Suppressor macrophage treated with lipopolysaccharide for 4 hours (primary cell): Measurements from ENCODE around the gene HSD17B2.
"Not testable (repeated sequence)": the region's sequence is repeated elsewhere in the genome, so short reads cannot be mapped to it uniquely, and the experiment has no call there.

Experiments
- DNase-seq: peaks from one replicate; pipeline ENCODE4 v3.0.0-alpha.2; 2020

HSD17B2 gene, protein sequence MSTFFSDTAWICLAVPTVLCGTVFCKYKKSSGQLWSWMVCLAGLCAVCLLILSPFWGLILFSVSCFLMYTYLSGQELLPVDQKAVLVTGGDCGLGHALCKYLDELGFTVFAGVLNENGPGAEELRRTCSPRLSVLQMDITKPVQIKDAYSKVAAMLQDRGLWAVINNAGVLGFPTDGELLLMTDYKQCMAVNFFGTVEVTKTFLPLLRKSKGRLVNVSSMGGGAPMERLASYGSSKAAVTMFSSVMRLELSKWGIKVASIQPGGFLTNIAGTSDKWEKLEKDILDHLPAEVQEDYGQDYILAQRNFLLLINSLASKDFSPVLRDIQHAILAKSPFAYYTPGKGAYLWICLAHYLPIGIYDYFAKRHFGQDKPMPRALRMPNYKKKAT

DNA sequence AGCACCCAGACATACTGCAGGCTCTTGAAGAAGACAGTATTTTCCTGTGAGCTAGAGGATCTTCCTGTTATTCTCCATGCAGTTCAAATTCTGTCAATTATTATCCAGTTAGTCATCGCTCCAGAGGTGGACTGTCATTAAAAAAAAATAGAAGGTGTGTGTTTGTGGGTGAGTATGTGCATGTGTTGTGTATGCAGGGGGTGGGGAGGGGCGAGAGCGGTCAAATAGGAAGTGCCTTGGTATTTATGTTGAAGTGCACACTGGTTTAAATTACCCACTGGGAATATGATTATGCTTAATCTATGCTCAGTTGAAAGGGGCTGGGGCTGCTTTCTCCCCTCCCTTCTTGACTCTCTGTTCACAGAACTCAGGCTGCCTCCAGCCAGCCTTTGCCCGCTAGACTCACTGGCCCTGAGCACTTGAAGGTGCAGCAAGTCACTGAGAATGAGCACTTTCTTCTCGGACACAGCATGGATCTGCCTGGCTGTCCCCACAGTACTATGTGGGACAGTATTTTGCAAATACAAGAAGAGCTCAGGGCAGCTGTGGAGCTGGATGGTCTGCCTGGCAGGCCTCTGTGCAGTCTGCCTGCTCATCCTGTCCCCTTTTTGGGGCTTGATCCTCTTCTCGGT, at the start of gene HSD17B2:
HSD17B2 (plus strand) TSS at position 273 of the 632 bp plus-strand sequence; CDS start at position 445, 172 bp downstream.
- DNase-seq, result no peak

GRCh38 chr16:81987121-81987520, 47.9 kb upstream of the HSD17B2 start:
- no peak for DNase-seq

- no peak for DNase-seq
Observed at GRCh38 chr16:81987706-81988105, 47.3 kb upstream of the HSD17B2 start.

GRCh38 chr16:81992859-81993258, 42.2 kb upstream of the HSD17B2 start:
- no peak for DNase-seq

GRCh38 chr16:81994485-81994884, 40.6 kb upstream of the HSD17B2 start:
- DNase-seq, result no peak

DNA sequence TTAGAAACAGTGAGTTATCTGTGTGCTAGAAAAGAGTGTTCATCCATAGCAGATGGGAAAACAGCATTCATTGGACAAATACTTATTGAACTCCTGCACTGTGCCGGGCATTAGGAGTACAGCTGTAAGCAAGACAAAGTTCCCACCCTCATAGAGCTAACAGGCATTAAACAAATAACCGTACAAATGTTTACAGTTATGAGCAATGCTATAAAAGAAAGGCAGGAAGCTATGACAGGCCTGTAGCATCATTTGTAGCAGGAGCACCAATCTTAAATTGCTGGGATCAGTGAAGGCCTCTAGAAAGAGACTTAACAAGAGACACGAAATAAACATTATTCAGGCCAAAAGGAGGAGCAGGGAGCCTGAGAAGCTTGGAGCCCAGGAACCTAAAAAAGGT, 39.4 kb upstream of the HSD17B2 start:
- no peak for DNase-seq

DNA sequence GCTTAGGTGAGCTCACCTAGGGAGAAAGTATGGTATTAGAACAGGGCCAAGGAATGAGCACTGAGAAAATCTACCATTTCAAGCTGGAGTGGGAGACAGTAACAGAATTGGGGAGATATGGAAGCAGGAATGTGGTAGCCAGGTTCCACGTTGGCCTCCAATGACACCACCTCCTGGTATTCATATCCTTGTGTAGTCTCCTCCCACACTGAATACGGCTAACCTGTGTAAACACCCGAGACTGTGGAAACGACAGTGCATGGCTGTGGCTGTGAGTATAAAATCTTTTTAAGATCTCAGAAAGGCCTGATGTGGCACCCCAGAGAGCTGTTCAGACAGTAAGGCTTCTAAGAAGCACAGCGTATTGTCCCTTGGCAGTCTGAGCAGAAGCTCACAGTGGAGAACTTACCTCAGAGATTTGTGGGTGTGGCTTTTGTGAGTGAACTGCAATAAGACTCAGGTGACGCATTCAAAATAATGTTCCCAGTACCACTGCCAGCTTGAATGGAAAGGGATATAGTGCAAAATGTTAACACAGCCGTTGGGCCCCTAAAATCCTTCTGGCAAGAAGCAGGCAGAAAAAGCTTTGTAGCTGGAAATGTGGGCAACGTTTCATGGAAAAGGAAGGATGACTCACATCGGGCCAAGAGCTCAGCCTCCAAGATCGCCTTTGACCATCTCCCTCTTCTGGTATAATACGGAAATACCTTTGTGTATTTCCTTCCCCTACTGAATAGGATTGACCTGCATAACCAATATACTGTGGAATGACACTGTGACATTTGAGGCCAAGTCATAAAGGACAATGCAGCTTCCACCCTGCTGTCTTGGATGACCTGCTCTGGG, 38.2 kb upstream of the HSD17B2 start:
- peak; percentile 7 for DNase-seq

DNA sequence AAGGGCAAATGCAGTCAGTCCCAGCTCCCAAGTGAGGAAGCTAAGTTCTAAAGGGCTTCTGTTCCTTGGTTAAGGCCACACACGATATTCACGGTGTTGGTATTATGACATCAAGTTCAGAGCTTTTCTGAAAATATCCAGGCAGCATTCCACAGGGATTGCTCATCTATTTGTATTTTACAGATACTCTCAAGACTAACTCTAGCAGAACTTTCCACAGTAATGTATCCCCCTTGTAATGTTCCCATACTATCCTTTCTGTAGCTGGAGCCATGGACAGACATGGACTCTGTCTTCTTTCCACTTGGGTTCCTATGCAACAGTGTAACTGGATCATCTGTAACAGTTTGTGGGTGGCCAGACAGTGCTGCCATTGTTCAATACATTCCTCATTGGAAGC, 37.3 kb upstream of the HSD17B2 start:
- DNase-seq, result no peak

GRCh38 chr16:82002831-82003230, 32.2 kb upstream of the HSD17B2 start:
- no peak for DNase-seq

GRCh38 chr16:82004601-82005000, 30.5 kb upstream of the HSD17B2 start:
- no peak for DNase-seq

DNA sequence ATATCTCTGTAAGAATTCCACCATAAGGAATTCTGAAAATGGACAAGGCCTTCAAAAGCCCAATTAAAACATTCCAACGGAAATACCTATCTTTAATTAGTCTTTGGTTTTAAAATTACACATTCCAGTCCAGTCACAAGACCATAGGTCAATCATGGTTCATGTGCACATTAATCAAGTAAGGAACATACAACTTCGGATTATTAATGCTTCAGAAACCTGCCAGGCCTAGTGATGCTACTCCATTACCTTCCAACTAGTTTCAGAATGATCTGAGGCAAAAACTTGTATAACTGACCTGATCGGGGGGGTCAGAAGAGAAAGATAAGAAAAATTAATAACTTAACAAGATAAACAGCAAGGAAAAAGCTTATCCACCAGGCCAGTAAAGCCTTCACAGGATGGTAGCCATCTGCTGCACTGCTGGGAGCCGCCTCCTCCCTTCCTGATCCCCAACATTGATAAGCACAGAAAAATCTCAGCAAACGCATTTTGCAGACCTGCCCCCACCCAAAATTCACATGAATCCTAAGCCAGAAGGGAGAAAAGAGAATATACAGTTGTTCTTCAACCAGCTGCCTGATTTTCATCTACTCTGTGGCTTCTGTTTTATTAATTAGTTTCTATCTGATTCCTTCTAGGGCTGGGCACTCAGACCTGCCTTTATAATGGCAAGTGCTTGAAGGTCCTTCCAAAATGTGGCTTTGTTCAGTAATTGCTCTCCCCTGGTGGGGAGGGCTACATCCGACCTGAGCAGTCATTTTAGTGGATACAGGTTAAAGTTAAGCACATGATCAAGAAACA, 29.8 kb upstream of the HSD17B2 start:
- no peak for DNase-seq

DNA sequence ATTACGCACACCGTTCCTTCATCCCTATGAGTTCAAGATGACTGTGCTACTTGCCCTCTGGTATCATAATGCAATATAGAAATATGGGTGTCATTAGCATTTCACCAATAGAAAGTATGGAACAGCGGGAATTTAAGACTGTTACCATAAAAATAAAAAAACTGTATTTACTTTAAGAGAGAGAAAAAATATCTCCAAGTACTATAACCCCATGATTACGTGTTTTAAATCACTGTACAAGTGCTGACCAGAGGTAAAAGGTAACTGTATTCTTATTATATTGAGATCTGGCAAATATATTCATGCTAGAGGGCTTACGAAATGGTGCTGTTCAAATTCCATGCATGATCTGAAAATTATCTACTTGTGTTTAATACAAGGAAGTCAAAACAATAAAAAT, 29.0 kb upstream of the HSD17B2 start:
- no peak for DNase-seq

DNA sequence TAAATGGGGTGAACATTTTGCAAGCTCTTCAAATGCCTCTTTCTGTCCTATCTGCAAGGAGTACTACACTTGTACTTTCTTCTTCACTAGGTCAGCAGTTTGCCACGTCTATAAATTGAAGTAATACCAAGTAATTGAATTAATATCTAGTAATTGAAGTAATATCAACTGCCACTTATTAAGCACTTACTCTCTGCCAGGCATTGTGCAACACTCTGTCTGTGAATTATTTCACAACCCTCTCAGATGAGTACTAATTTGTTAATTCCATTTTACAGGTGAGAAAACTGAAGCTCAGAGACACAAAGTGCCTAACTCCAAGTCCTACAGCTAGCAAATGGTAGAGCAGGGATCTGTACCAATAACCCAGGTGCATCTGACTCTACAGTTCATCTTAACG, 27.9 kb upstream of the HSD17B2 start:
- no peak for DNase-seq

DNA sequence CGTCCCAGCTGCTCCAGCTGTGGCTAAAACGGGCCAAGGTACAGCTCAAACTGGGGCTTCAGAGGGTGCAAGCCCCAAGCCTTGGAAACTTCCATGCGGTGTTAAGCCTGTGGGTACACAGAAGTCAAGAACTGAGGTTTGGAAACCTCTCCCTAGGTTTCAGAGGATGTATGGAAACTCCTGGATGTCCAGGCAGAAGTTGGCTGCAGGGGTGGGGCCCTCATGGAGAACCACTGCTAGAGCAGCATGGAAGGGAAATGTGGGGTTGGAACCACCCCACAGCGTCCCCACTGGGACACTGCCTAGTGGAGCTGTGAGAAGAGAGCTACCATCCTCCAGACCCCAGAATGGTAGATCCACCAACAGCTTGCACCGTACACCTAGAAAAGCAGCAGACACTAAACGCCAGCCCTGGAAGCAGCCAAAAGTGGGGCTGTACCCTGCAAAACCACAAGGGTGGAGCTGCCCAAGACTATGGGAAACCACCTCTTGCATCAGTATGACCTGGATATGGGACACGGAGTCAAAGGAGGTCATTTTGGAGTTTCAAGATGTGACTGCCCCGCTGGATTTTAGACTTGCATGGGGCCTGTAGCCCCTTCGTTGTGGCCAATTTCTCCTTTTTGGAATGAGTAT, 26.0 kb upstream of the HSD17B2 start:
- DNase-seq, result no peak

- not testable (repeated sequence) for DNase-seq
Observed at GRCh38 chr16:82009789-82010188, 25.3 kb upstream of the HSD17B2 start.

- DNase-seq, result no peak
Observed at GRCh38 chr16:82010649-82011048, 24.4 kb upstream of the HSD17B2 start.

- no peak for DNase-seq
Observed at GRCh38 chr16:82011199-82011641, 23.8 kb upstream of the HSD17B2 start, which contains the start of gene SDR42E1. Gene SDR42E1 (minus strand): TSS chr16:82011470. CDS start chr16:82000858, 10,612 bp downstream.

- peak; percentile 6 for DNase-seq
Observed at GRCh38 chr16:82013139-82013538, 21.9 kb upstream of the HSD17B2 start.

- DNase-seq, result peak; percentile 38
Observed at GRCh38 chr16:82016263-82016662, 18.8 kb upstream of the HSD17B2 start.

DNA sequence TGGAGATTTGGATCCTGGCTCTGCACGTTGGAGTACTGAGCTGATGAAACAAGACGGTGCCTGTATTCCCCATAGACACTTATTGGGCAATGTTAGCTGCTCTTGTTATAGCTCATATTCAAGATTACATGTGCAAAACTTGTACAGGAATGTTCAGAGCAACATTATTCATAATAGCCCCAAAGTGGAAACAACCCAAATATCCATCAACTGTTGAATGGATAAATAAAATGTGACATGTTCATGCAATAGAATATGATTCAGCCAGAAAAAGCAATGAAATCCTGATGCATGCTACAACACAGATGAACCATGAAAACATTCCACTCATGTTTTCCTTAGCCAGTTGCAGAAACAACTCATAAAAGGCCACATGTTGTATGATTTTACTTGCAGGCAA, 18.1 kb upstream of the HSD17B2 start:
- no peak for DNase-seq

GRCh38 chr16:82017911-82018568, 17.0 kb upstream of the HSD17B2 start:
- no peak for DNase-seq
